Epithelial cell of esophagus (primary cell): ENCODE measurements around the gene REPIN1.

Source experiments
- DNase-seq: peaks from one replicate; pipeline ENCODE4 v3.0.0; 2010; ENCODE audit warnings: low read depth
- H3K4me3 ChIP-seq: 2 replicates; pipeline ENCODE4 v1.5.1; 2011; ENCODE audit warnings: mild to moderate bottlenecking, low read length, control low read depth
- TF ChIP-seq, protein P1 (sequence below): IDR thresholded peaks from 2 replicates; pipeline ENCODE4 v1.5.1; 2011; ENCODE audit warnings: low read depth, mild to moderate bottlenecking, low read length, control low read depth, inconsistent platforms; ENCODE audit not compliant: insufficient read depth; ENCODE audit errors: missing control alignments

The REPIN1 gene

DNA sequence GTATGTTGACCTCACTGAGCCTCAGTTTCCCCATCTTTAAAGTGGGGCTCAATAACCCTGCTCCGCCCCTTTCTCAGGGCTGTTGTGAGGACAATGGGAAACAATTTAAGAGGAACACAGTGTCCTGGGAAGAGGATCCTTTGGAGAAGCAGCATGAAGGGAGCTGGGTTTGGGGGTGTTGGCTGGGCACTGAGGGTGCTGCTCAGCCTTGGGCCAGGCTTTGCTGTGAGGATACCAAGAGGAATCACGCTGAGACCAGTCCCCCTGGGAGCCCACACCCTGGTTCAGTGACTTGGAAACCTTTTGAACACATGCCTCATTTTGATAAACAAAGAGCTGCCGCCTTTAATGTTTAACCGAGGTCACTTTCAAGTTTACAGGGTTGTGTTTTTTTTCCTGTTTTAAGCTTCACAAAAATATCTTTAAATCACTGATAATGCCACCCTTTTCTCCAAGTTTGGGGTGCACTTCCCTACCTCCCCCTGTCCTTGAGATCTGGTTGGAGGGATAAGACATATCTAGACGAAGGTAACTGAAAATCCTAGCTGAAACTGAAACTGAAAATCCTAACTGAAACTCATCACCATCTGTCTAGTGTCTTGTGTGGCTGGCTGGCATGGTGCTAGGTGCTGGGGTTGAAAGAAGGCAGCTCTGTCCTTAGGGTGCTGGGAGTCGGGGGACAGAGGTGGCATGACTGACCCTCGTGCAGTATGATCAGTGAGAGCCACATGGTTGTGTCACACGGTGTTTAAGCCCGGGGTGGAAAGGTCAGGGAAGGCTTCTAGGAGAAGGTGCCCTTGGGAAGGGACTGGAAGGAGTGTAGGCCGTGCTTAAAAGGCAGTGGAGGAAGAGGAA, 38.2 kb downstream of the REPIN1 start:
- TF ChIP-seq, protein P1, sequence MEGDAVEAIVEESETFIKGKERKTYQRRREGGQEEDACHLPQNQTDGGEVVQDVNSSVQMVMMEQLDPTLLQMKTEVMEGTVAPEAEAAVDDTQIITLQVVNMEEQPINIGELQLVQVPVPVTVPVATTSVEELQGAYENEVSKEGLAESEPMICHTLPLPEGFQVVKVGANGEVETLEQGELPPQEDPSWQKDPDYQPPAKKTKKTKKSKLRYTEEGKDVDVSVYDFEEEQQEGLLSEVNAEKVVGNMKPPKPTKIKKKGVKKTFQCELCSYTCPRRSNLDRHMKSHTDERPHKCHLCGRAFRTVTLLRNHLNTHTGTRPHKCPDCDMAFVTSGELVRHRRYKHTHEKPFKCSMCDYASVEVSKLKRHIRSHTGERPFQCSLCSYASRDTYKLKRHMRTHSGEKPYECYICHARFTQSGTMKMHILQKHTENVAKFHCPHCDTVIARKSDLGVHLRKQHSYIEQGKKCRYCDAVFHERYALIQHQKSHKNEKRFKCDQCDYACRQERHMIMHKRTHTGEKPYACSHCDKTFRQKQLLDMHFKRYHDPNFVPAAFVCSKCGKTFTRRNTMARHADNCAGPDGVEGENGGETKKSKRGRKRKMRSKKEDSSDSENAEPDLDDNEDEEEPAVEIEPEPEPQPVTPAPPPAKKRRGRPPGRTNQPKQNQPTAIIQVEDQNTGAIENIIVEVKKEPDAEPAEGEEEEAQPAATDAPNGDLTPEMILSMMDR: no peak
- DNase-seq: no peak
- H3K4me3 ChIP-seq: no peak overlapping the region

DNA sequence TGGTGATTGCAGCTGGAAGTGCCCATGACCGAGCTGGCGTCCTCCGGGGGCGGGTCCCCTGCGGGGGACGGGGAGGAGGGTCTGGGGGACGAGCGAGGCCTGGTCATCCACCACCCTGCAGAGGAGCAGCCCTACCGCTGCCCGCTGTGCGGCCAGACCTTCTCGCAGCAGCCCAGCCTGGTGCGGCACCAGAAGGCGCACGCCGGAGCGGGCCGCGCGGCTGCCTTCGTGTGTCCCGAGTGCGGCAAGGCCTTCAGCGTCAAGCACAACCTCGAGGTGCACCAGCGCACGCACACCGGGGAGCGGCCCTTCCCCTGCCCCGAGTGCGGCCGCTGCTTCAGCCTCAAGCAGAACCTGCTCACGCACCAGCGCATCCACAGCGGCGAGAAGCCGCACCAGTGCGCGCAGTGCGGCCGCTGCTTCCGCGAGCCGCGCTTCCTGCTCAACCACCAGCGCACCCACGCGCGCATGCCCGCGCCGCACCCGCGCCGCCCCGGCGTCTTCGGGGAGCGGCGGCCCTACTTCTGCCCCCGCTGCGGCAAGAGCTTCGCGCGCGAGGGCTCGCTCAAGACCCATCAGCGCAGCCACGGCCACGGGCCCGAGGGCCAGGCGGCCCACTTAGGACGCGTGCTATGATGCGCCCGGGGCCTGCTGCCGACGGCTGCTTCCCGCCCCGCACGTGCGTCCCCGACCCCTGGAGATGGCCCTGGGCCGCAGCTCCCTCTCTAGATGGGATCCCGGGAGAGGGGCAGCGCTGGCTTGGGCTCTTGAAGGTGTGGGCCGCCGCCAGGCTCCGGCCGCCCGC, 39.2 kb downstream of the REPIN1 start:
- no peak overlapping the region for H3K4me3 ChIP-seq
- TF ChIP-seq, protein P1: no peak
- no peak for DNase-seq

DNA sequence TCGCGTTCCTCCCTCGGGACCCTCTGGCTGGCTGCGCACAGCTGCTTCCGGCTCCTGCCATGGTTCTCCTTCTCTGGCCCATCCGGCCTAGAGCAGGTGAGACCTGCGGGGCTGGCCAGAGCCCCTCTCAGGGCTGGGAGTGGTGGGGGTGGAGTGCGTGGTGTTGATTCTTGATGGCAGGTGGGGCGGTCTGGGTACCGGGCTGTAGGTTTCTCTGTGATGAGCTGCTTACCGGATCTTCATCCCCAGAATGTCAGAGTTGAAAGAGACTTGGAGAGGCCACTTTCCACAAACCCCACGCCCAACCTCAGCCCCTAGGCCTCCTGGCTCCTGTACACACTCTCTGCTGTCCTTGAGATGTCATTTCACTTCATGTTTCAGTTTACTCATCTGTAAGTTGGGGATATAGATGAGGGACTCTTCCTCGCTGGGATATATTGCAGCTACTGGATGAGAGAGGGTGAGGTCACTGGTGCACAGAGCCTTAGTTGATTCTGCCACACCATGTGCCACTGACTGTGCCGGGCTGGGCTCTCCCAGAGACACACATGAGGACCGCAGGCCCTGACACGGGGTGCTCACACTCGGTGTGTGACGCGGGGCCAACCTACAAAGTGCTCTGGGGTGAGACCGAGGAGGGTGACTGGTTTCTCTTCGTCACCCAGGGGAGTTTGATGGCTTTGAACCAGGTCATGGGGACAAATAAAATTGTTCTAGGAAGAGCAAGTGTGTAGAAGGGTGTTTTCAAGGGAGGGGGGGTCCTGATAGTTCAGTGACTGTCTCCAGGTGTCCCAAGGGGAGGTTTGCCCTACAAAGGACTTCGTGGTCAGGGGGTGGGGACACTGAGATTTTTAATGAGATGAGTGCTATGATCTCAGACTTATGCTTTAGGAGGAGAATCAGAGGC, 40.0 kb downstream of the REPIN1 start:
- TF ChIP-seq, protein P1: no peak
- no peak overlapping the region for H3K4me3 ChIP-seq
- no peak for DNase-seq

DNA sequence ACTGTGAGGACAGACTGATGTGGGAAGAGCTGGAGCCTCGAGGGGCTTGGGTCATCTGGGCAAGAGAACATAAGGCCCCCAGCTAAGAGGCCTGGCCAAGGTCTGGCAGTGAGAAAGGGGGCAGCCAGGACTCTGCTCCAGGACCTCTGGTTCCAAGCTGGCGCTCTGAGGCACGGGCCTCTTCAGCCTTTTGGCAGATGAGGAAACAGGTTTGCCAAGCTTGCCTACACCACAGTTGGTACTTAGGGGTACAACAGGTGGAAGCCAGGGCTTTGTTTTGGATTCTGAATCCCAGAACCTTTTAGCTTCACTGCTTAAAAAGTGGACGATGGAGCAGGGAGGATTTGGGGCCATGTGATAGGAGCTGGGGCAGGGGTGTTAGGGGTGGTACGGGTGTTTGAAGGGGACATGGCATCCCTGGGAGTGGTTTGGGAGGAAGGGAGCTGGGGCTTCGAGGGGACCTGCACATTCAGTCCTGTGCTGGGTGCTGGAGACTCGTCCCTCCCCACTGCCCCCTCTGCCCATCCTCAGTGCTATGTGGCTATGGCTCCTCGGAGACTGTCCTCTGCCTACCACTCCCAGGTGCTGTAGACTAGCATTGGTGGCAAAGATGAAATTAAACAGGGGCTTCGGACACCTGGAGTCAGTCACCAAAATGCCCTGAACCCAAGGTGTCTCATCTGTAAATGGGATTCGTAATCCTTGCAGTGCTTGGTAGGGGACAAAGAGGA, 40.8 kb downstream of the REPIN1 start:
- DNase-seq: no peak
- TF ChIP-seq, protein P1: no peak
- no peak overlapping the region for H3K4me3 ChIP-seq

DNA sequence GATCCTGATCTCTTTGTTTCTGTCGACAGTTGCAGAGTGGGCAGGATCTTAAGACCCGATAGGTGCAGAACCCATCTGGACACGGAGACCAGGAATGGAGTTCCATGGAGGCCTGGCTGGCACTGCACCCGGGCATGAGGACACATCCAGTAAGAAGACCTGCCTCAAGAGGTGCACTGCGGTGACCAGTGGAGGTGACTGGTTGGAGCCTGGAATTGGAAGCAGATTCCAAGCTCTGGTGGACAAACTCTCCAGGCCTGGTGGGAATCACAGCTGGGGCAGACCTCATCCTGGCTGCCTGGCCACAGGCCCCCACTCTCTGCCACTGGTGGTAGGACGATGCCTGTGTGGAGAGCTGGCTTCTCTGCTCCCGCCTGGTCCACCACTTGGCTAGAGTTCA, 41.5 kb downstream of the REPIN1 start:
- no peak for DNase-seq
- TF ChIP-seq, protein P1: no peak
- H3K4me3 ChIP-seq: no peak overlapping the region
